Liver (tissue), 5 donors: ENCODE results near the gene ZNF440. TPM values are rescaled to one million over a fixed set of nuclear protein-coding genes. Genes with fewer than 3 reads are reported as not detected.

Source experiments
- ATF3 ChIP-seq: IDR thresholded peaks from 2 replicates; pipeline ENCODE4 v1.6.1; 2016; ENCODE audit warnings: antibody characterized with exemption
- FOXA2 ChIP-seq: IDR thresholded peaks from 2 replicates; pipeline ENCODE4 v1.6.1; 2016; ENCODE audit warnings: antibody characterized with exemption
- GABPA ChIP-seq, 2 donors: IDR thresholded peaks in 1 of 2; conservative IDR thresholded peaks in 1 of 2; 2 replicates each; pipeline ENCODE4 v1.6.1; 2016; ENCODE audit warnings: antibody characterized with exemption in 2 of 2, mild to moderate bottlenecking in 1 of 2, moderate library complexity in 1 of 2
- HNF4A ChIP-seq, 2 donors: conservative IDR thresholded peaks; 2 replicates each; pipeline ENCODE4 v1.6.1; 2016; ENCODE audit warnings: antibody characterized with exemption in 2 of 2, mild to moderate bottlenecking in 2 of 2
- HNF4G ChIP-seq: IDR thresholded peaks from 2 replicates; pipeline ENCODE4 v1.6.1; 2016; ENCODE audit warnings: antibody characterized with exemption
- JUND ChIP-seq, 2 donors: IDR thresholded peaks; 2 replicates each; pipeline ENCODE4 v1.6.1; 2016; ENCODE audit warnings: antibody characterized with exemption in 2 of 2
- NR2F2 ChIP-seq: IDR thresholded peaks from 2 replicates; pipeline ENCODE4 v1.6.1; 2016; ENCODE audit warnings: antibody characterized with exemption
- RAD21 ChIP-seq, 2 donors: IDR thresholded peaks; 2 replicates each; pipeline ENCODE4 v1.6.1; 2016; ENCODE audit warnings: antibody characterized with exemption in 2 of 2, mild to moderate bottlenecking in 2 of 2
- RXRA ChIP-seq, 2 donors: IDR thresholded peaks; 2 replicates each; pipeline ENCODE4 v1.6.1; 2017 to 2018; ENCODE audit warnings: antibody characterized with exemption in 2 of 2, mild to moderate bottlenecking in 1 of 2
- YY1 ChIP-seq: IDR thresholded peaks from 2 replicates; pipeline ENCODE4 v1.6.1; 2016; ENCODE audit warnings: antibody characterized with exemption, mild to moderate bottlenecking
- polyA plus RNA-seq, 2 donors: library from polyadenylated mRNA; stranded (reverse) in 1 of 2; unstranded in 1 of 2; fragments of 200-250 nt in 1 of 2; fragments of >200 nt in 1 of 2; fragmentation: Nextera tagmentation in 1 of 2; extraction: Ambion mirVana in 1 of 2; gene quantifications; one replicate each; pipeline versions ENCODE4 v1.2.1 to v1.2.3, GENCODE V29; 2013 to 2015
- total RNA-seq, 2 donors: library from RNA; depleted of rRNA; stranded (reverse); fragments of >200 nt; gene quantifications; one replicate each; pipeline ENCODE4 v1.2.3, GENCODE V29; 2014
- donor health status: healthy.
- donor health status: healthy.
- donor health status: healthy.

The ZNF440 gene
- total and polyA plus RNA-seq, 4 donors: 1.3 to 8.5 (median 4.3) TPM

- no peak for TF ChIP-seq ATF3
- TF ChIP-seq HNF4G: no peak
- TF ChIP-seq RXRA (IDR thresholded peaks at IDR 0.05): no peak
- no peak for TF ChIP-seq FOXA2
- no peak for TF ChIP-seq YY1
- TF ChIP-seq JUND (IDR thresholded peaks at IDR 0.05): no peak
- no peak for TF ChIP-seq RAD21 (IDR thresholded peaks at IDR 0.05)
- TF ChIP-seq NR2F2: no peak
- no peak for TF ChIP-seq HNF4A (conservative IDR thresholded peaks at IDR 0.05)
- no peak for TF ChIP-seq GABPA (IDR thresholded peaks at IDR 0.05 in 1 of 2, conservative IDR thresholded peaks at IDR 0.05 in 1 of 2)
Measured at GRCh38 chr19:11882606-11883005, 68.5 kb downstream of the ZNF440 start (continued).

Other genes starting within 250 kb of the ZNF440 start
- 10 to 100 TPM; 20.7 to 30.5 TPM for gene ACP5, start 236.6 kb upstream of the ZNF440 start, total RNA-seq
- gene ACP5, start 236.6 kb upstream of the ZNF440 start, polyA plus RNA-seq: 10 to 100 TPM; 18.6 to 26.9 TPM
- 1 to 10 TPM; 7.6 to 9.6 TPM for gene ZNF627, start 216.8 kb upstream of the ZNF440 start, total RNA-seq
- gene ZNF627, start 216.8 kb upstream of the ZNF440 start, polyA plus RNA-seq: 1 to 10 TPM; 3.2 to 3.3 TPM
- 1 to 10 TPM; 3.1 to 6.4 TPM for gene ZNF823, start 75.3 kb upstream of the ZNF440 start, total RNA-seq
- 1 to 10 TPM; 2.4 to 3.0 TPM for gene ZNF823, start 75.3 kb upstream of the ZNF440 start, polyA plus RNA-seq
- 1 to 10 TPM; 7.1 to 7.4 TPM for gene ZNF441, start 47.3 kb upstream of the ZNF440 start, total RNA-seq
- 1 to 10 TPM; 1.8 to 4.2 TPM for gene ZNF441, start 47.3 kb upstream of the ZNF440 start, polyA plus RNA-seq
- 1 to 10 TPM in 1 of 2 donors, under 1 TPM in 1; 0.98 to 1.8 TPM for gene ZNF491, start 15.8 kb upstream of the ZNF440 start, total RNA-seq
- under 1 TPM; 0.24 to 0.51 TPM for gene ZNF491, start 15.8 kb upstream of the ZNF440 start, polyA plus RNA-seq
- 1 to 10 TPM; 2.0 to 2.4 TPM for gene ZNF439, start 34.5 kb downstream of the ZNF440 start, total RNA-seq
- under 1 TPM; 0.33 to 0.61 TPM for gene ZNF439, start 34.5 kb downstream of the ZNF440 start, polyA plus RNA-seq
- 10 to 100 TPM; 11.8 to 12.0 TPM for gene ZNF69, start 73.5 kb downstream of the ZNF440 start, total RNA-seq
- 1 to 10 TPM; 2.5 to 5.9 TPM for gene ZNF69, start 73.5 kb downstream of the ZNF440 start, polyA plus RNA-seq
- 10 to 100 TPM in 1 of 2 donors, 1 to 10 TPM in 1; 8.9 to 13.7 TPM for gene ZNF700, start 110.8 kb downstream of the ZNF440 start, total RNA-seq
- 1 to 10 TPM; 3.1 to 4.5 TPM for gene ZNF700, start 110.8 kb downstream of the ZNF440 start, polyA plus RNA-seq
- 1 to 10 TPM; 1.3 TPM for gene ZNF763, start 150.8 kb downstream of the ZNF440 start, total RNA-seq
- under 1 TPM; 0.31 to 0.54 TPM for gene ZNF763, start 150.8 kb downstream of the ZNF440 start, polyA plus RNA-seq
- 1 to 10 TPM; 1.8 to 4.7 TPM for gene ZNF433, start 221.4 kb downstream of the ZNF440 start, total RNA-seq
- gene ZNF433, start 221.4 kb downstream of the ZNF440 start, polyA plus RNA-seq: 1 to 10 TPM; 1.3 to 3.2 TPM
- gene ZNF878, start 238.7 kb downstream of the ZNF440 start, total RNA-seq: under 1 TPM; 0.25 to 0.33 TPM
- gene ZNF878, start 238.7 kb downstream of the ZNF440 start, polyA plus RNA-seq: not detected